HepG2 (cell line): ENCODE measurements around the gene ZNRF3. TPM values are rescaled to one million over a fixed set of nuclear protein-coding genes. Genes with fewer than 3 reads are reported as not detected.

Source experiments
- ATAD3A ChIP-seq: sonication (generic); formaldehyde crosslinking; IDR thresholded peaks from 2 replicates; pipeline ENCODE4 v1.4.0; 2020; ENCODE audit warnings: missing genetic modification reagents
- FOSL2 ChIP-seq: sonication (generic); formaldehyde crosslinking; IDR thresholded peaks from 2 replicates; pipeline ENCODE4 v1.4.0; 2020; ENCODE audit warnings: missing genetic modification reagents
- GATAD1 ChIP-seq: IDR thresholded peaks from 2 replicates; pipeline ENCODE4 v1.6.1; 2016; ENCODE audit warnings: missing genetic modification reagents, missing compliant biosample characterization
- GATAD2A ChIP-seq: IDR thresholded peaks from 2 replicates; pipeline ENCODE4 v1.6.1; 2016
- HDAC6 ChIP-seq: fragments of 200-600 bp; sonication (generic); IDR thresholded peaks from 2 replicates; pipeline ENCODE4 v1.7.0; 2017; ENCODE audit warnings: mild to moderate bottlenecking, antibody characterized with exemption, low read length, low read depth
- ISL2 ChIP-seq: sonication (generic); formaldehyde crosslinking; IDR thresholded peaks from 2 replicates; pipeline ENCODE4 v1.5.0; 2020; ENCODE audit warnings: missing genetic modification reagents
- MED1 ChIP-seq: sonication (generic); formaldehyde crosslinking; IDR thresholded peaks from 2 replicates; pipeline ENCODE4 v1.4.0; 2020; ENCODE audit warnings: missing genetic modification reagents
- RARA ChIP-seq: IDR thresholded peaks from 2 replicates; pipeline ENCODE4 v1.6.1; 2016; ENCODE audit warnings: missing genetic modification reagents, missing compliant biosample characterization
- ZNF451 ChIP-seq: sonication (generic); formaldehyde crosslinking; IDR thresholded peaks from 2 replicates; pipeline ENCODE4 v1.5.0; 2020; ENCODE audit warnings: mild to moderate bottlenecking, missing genetic modification reagents
- ZSCAN20 ChIP-seq: sonication (generic); formaldehyde crosslinking; IDR thresholded peaks from 2 replicates; pipeline ENCODE4 v1.4.0; 2020; ENCODE audit warnings: missing genetic modification reagents, mild to moderate bottlenecking, borderline replicate concordance
- ZSCAN30 ChIP-seq: sonication (generic); formaldehyde crosslinking; IDR thresholded peaks from 2 replicates; pipeline ENCODE4 v1.5.0; 2020; ENCODE audit warnings: mild to moderate bottlenecking, missing genetic modification reagents
- polyA plus RNA-seq, 8 experiments: library from polyadenylated mRNA; depleted of rRNA in 3 of 8; stranded (reverse) in 7 of 8; unstranded in 1 of 8; fragments of >200 nt; fragmentation: Illumina TruSeq in 4 of 8; extraction: Trizol in 4 of 8; gene quantifications; 2 replicates each; pipeline versions ENCODE4 v1.2.1 to v1.2.3, GENCODE V29; 2011 to 2016; ENCODE audit warnings: low read depth in 4 of 8, missing spikeins in 1 of 8, mixed read lengths in 1 of 8; ENCODE audit not compliant: insufficient read depth in 1 of 8
- total RNA-seq, 5 experiments: library from RNA; depleted of rRNA; stranded (reverse); fragments of >200 nt; fragmentation: Illumina TruSeq; extraction: Trizol; gene quantifications; 2 replicates each; pipeline ENCODE4 v1.2.3, GENCODE V29; 2016; ENCODE audit warnings: low read depth in 1 of 5
- TF ChIP-seq, protein P1 (sequence below): sonication (generic); formaldehyde crosslinking; IDR thresholded peaks from 2 replicates; pipeline ENCODE4 v1.4.0; 2020; ENCODE audit warnings: mild to moderate bottlenecking, missing genetic modification reagents, borderline replicate concordance
- TF ChIP-seq, protein P2 (sequence below): sonication (generic); formaldehyde crosslinking; IDR thresholded peaks from 2 replicates; pipeline ENCODE4 v1.4.0; 2020; ENCODE audit warnings: low read depth, missing genetic modification reagents
- TF ChIP-seq, protein P3 (sequence below): IDR thresholded peaks from 2 replicates; pipeline ENCODE4 v1.6.1; 2016; ENCODE audit warnings: missing compliant biosample characterization, missing genetic modification reagents, borderline replicate concordance
- TF ChIP-seq, protein P4 (sequence below): sonication (generic); formaldehyde crosslinking; conservative IDR thresholded peaks from 2 replicates; pipeline ENCODE4 v1.4.0; 2020; ENCODE audit warnings: mild to moderate bottlenecking, missing genetic modification reagents, moderate library complexity

The ZNRF3 gene
- total and polyA plus RNA-seq, 2 of the 13 experiments (the other 11 are each of a cell fraction or from before 2014, with no cell fraction given): 20.3 to 36.7 TPM

DNA sequence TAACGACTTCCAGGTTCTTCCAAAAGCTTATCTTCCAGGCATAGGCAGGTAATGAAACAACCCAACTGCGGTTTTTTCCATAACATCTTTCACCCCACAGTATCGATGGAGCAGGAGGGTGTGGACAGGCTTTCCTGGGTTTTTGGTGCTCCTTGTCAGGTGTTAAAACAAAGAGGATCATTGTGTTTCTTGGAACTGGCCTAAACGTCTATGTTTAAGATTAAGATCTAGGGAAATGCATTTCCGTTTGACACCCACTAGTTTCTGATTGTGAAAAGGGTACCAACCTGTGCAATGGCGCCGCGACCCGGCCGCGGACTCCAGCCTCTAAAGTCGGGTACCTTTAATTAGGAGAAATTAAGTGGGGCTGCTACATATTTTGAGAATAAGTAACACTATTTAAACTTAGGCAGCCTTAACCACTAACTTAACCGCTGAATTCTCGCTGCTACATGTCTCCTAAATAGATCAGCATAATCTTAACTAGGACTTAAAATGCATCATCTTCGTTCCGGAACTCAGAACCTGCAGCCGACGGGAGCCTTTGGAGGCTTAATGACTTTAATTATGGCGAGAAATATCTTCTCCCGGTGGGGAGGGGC lies 146.7 kb downstream of the ZNRF3 start (continued):
- TF ChIP-seq ATAD3A (CRISPR knock-in tag) (no peak), HDAC6 (no peak), ZSCAN30 (CRISPR knock-in tag) (0 out of 2 replicates have a peak, but pooled peaks have one; percentile 24), ZNF451 (CRISPR knock-in tag) (no peak), FOSL2 (no peak), MED1 (CRISPR knock-in tag) (peak; percentile 61), GATAD2A (0 out of 2 replicates have a peak, but pooled peaks have one; percentile 9), GATAD1 (CRISPR knock-in tag) (no peak; the same call in 1 of the 2 replicates), ZSCAN20 (CRISPR knock-in tag) (0 out of 2 replicates have a peak, but pooled peaks have one; percentile 61), RARA (CRISPR knock-in tag) (0 out of 2 replicates have a peak, but pooled peaks have one; percentile 9), ISL2 (CRISPR knock-in tag) (peak; percentile 28)
- TF ChIP-seq, protein P1, sequence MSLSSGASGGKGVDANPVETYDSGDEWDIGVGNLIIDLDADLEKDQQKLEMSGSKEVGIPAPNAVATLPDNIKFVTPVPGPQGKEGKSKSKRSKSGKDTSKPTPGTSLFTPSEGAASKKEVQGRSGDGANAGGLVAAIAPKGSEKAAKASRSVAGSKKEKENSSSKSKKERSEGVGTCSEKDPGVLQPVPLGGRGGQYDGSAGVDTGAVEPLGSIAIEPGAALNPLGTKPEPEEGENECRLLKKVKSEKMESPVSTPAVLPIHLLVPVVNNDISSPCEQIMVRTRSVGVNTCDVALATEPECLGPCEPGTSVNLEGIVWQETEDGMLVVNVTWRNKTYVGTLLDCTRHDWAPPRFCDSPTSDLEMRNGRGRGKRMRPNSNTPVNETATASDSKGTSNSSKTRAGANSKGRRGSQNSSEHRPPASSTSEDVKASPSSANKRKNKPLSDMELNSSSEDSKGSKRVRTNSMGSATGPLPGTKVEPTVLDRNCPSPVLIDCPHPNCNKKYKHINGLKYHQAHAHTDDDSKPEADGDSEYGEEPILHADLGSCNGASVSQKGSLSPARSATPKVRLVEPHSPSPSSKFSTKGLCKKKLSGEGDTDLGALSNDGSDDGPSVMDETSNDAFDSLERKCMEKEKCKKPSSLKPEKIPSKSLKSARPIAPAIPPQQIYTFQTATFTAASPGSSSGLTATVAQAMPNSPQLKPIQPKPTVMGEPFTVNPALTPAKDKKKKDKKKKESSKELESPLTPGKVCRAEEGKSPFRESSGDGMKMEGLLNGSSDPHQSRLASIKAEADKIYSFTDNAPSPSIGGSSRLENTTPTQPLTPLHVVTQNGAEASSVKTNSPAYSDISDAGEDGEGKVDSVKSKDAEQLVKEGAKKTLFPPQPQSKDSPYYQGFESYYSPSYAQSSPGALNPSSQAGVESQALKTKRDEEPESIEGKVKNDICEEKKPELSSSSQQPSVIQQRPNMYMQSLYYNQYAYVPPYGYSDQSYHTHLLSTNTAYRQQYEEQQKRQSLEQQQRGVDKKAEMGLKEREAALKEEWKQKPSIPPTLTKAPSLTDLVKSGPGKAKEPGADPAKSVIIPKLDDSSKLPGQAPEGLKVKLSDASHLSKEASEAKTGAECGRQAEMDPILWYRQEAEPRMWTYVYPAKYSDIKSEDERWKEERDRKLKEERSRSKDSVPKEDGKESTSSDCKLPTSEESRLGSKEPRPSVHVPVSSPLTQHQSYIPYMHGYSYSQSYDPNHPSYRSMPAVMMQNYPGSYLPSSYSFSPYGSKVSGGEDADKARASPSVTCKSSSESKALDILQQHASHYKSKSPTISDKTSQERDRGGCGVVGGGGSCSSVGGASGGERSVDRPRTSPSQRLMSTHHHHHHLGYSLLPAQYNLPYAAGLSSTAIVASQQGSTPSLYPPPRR (CRISPR knock-in tag): no peak
- TF ChIP-seq, protein P2, sequence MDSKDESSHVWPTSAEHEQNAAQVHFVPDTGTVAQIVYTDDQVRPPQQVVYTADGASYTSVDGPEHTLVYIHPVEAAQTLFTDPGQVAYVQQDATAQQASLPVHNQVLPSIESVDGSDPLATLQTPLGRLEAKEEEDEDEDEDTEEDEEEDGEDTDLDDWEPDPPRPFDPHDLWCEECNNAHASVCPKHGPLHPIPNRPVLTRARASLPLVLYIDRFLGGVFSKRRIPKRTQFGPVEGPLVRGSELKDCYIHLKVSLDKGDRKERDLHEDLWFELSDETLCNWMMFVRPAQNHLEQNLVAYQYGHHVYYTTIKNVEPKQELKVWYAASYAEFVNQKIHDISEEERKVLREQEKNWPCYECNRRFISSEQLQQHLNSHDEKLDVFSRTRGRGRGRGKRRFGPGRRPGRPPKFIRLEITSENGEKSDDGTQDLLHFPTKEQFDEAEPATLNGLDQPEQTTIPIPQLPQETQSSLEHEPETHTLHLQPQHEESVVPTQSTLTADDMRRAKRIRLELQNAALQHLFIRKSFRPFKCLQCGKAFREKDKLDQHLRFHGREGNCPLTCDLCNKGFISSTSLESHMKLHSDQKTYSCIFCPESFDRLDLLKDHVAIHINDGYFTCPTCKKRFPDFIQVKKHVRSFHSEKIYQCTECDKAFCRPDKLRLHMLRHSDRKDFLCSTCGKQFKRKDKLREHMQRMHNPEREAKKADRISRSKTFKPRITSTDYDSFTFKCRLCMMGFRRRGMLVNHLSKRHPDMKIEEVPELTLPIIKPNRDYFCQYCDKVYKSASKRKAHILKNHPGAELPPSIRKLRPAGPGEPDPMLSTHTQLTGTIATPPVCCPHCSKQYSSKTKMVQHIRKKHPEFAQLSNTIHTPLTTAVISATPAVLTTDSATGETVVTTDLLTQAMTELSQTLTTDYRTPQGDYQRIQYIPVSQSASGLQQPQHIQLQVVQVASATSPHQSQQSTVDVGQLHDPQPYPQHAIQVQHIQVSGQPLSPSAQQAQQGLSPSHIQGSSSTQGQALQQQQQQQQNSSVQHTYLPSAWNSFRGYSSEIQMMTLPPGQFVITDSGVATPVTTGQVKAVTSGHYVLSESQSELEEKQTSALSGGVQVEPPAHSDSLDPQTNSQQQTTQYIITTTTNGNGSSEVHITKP (CRISPR knock-in tag): no peak
- TF ChIP-seq, protein P3, sequence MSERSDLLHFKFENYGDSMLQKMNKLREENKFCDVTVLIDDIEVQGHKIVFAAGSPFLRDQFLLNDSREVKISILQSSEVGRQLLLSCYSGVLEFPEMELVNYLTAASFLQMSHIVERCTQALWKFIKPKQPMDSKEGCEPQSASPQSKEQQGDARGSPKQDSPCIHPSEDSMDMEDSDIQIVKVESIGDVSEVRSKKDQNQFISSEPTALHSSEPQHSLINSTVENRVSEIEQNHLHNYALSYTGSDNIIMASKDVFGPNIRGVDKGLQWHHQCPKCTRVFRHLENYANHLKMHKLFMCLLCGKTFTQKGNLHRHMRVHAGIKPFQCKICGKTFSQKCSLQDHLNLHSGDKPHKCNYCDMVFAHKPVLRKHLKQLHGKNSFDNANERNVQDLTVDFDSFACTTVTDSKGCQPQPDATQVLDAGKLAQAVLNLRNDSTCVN (CRISPR knock-in tag): no peak
- TF ChIP-seq, protein P4, sequence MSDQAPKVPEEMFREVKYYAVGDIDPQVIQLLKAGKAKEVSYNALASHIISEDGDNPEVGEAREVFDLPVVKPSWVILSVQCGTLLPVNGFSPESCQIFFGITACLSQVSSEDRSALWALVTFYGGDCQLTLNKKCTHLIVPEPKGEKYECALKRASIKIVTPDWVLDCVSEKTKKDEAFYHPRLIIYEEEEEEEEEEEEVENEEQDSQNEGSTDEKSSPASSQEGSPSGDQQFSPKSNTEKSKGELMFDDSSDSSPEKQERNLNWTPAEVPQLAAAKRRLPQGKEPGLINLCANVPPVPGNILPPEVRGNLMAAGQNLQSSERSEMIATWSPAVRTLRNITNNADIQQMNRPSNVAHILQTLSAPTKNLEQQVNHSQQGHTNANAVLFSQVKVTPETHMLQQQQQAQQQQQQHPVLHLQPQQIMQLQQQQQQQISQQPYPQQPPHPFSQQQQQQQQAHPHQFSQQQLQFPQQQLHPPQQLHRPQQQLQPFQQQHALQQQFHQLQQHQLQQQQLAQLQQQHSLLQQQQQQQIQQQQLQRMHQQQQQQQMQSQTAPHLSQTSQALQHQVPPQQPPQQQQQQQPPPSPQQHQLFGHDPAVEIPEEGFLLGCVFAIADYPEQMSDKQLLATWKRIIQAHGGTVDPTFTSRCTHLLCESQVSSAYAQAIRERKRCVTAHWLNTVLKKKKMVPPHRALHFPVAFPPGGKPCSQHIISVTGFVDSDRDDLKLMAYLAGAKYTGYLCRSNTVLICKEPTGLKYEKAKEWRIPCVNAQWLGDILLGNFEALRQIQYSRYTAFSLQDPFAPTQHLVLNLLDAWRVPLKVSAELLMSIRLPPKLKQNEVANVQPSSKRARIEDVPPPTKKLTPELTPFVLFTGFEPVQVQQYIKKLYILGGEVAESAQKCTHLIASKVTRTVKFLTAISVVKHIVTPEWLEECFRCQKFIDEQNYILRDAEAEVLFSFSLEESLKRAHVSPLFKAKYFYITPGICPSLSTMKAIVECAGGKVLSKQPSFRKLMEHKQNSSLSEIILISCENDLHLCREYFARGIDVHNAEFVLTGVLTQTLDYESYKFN (CRISPR knock-in tag): 0 out of 2 replicates have a peak, but pooled peaks have one; percentile 25
